ENCODE data around the gene FYN. TPM values are rescaled to one million over a fixed set of nuclear protein-coding genes. Genes with fewer than 3 reads are reported as not detected.

The FYN gene
- total and polyA plus RNA-seq, 2 of the 4 experiments (the other 2 are of a cell fraction): 30.8 to 36.4 TPM

DNA sequence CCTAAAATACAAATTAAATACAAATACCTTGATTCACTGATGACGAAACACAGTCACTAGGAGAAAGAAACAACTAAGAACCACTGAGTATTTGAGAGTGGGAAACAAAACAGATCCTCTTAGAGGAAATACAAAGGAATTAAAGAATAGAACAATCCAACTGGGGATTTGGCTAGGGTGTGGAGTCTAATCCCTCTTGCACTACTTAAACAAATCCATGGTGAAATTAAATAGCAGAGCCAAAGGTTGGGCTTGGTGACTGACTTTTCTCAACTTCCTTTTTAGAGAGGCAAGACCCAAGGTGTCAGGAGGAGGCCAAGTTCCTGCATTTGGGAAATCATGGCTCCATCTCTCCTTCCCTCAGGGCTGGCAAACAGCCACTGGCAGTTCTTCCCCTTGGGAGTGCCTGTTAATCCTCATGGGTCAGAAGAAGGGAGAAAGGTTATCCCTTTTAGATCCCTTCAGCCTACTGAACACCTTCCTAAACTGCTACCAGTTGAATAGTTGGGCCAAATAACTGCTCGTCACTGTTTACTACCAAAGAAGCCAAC, 166.3 kb downstream of the FYN start:
- Histone ChIP-seq H3K9ac (ENCODE audit: low read depth, low read length) (no peak overlapping the region), H4K8ac (ENCODE audit: low read depth in 2 of 2, low read length in 2 of 2) (no peak overlapping the region), H2BK15ac (ENCODE audit: low read depth, low read length) (no peak overlapping the region), H2AK5ac (ENCODE audit: low read depth, low read length) (no peak overlapping the region), H3K27ac (ENCODE audit: insufficient read depth, low read length) (no peak overlapping the region), H3K27me3 (ENCODE audit: control insufficient read depth, insufficient read depth, low read length) (no peaks in the 10 kb centered on the region), H4K20me1 (ENCODE audit: insufficient read depth, low read length) (no peaks in the 10 kb centered on the region), H2BK120ac (ENCODE audit: low read depth, low read length) (no peak overlapping the region), H3K36me3 (ENCODE audit: control insufficient read depth, insufficient read depth, low read length) (peaks cover 12% of the 10 kb centered on the region; the same call in 1 of the 2 replicates), H4K91ac (ENCODE audit: insufficient read depth, low read depth, low read length) (no peak overlapping the region), H3K4me1 (ENCODE audit: control insufficient read depth, insufficient read depth, low read length) (no peaks in the 10 kb centered on the region), H3K4me3 (ENCODE audit: insufficient read depth, low read depth, low read length) (no peak overlapping the region), H3K14ac (replicated peaks; ENCODE audit: low read depth, low read length) (no peak overlapping the region), H2BK20ac (ENCODE audit: low read depth, low read length) (no peak overlapping the region), H2AK9ac (replicated peaks; ENCODE audit: low read depth, low read length, poor library complexity) (no peak overlapping the region), H3K79me1 (ENCODE audit: low read depth in 1 of 2, low read length in 2 of 2) (no peaks in the 10 kb centered on the region), H3K4ac (ENCODE audit: low read depth, low read length) (no peak overlapping the region), H3K9me3 (ENCODE audit: control insufficient read depth, insufficient read depth, low read length) (no peaks in the 10 kb centered on the region), H3K18ac (ENCODE audit: low read depth, low read length) (no peak overlapping the region), H3K23ac (ENCODE audit: low read depth, low read length) (no peak overlapping the region), H3K56ac (ENCODE audit: extremely low read depth, insufficient read depth, low read length) (no peak overlapping the region), H3K4me2 (ENCODE audit: low read depth, low read length) (no peak overlapping the region), H3K9me1 (ENCODE audit: insufficient read depth, low read length) (no peaks in the 10 kb centered on the region), H2BK5ac (ENCODE audit: low read depth, low read length, poor library complexity, severe bottlenecking) (no peak overlapping the region), H4K5ac (ENCODE audit: low read depth, low read length) (no peak overlapping the region), H2AFZ (replicated peaks; ENCODE audit: low read length, poor library complexity) (no peak overlapping the region)
- ChIA-PET POLR2A (ENCODE audit: unreplicated experiment) (no interaction called here), CTCF (no interaction called here)
- BruUV-seq (replicated peaks): no TSS peak
- WGBS, 2 experiments (ENCODE audit: extremely low coverage in 2 of 2, insufficient read length in 1 of 2): no CpG with 5 or more reads among the region's 2 CpGs
- no peak for ATAC-seq (ENCODE audit: low read depth)
- in situ Hi-C loops (cut with MboI; ENCODE audit: low sequenced_read_pairs) (loop anchor here (5.0 kb wide), 1 partner anchor 290 kb away; no protein-coding TSS in a partner anchor), intact Hi-C loops (cut with micrococcal nuclease) (no loop called here), dilution Hi-C loops (cut with HindIII; ENCODE audit: low sequenced_read_pairs, unreplicated experiment) (no loop called here)
- DNase-seq: no peak
- TF ChIP-seq MAZ (IDR thresholded peaks at IDR 0.05; ENCODE audit: borderline replicate concordance, low read depth, low read length): no peak
- TF ChIP-seq MAFK (IDR thresholded peaks at IDR 0.05; ENCODE audit: low read depth, low read length): no peak
- TF ChIP-seq SMC3 (IDR thresholded peaks at IDR 0.05; ENCODE audit: low read depth, low read length): no peak
- TF ChIP-seq, protein P1, sequence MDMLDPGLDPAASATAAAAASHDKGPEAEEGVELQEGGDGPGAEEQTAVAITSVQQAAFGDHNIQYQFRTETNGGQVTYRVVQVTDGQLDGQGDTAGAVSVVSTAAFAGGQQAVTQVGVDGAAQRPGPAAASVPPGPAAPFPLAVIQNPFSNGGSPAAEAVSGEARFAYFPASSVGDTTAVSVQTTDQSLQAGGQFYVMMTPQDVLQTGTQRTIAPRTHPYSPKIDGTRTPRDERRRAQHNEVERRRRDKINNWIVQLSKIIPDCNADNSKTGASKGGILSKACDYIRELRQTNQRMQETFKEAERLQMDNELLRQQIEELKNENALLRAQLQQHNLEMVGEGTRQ (IDR thresholded peaks at IDR 0.05; ENCODE audit: low read depth, low read length): no peak
- no peak for TF ChIP-seq ELK1 (IDR thresholded peaks at IDR 0.05; ENCODE audit: borderline replicate concordance, low read depth, low read length)
- no peak for TF ChIP-seq POLR2A (IDR thresholded peaks at IDR 0.05; ENCODE audit: low read depth, low read length)

Measured in IMR-90 (cell line).